Medulla oblongata (tissue), 1 donor: ENCODE results near the gene NHLRC4.
"Not testable (repeated sequence)": the region's sequence is repeated elsewhere in the genome, so short reads cannot be mapped to it uniquely, and the experiment has no call there.

ENCODE experiments used
- DNase-seq: peaks from one replicate; pipeline ENCODE4 v3.0.0-alpha.2; 2015; ENCODE audit errors: extremely low spot score

The NHLRC4 gene

DNA sequence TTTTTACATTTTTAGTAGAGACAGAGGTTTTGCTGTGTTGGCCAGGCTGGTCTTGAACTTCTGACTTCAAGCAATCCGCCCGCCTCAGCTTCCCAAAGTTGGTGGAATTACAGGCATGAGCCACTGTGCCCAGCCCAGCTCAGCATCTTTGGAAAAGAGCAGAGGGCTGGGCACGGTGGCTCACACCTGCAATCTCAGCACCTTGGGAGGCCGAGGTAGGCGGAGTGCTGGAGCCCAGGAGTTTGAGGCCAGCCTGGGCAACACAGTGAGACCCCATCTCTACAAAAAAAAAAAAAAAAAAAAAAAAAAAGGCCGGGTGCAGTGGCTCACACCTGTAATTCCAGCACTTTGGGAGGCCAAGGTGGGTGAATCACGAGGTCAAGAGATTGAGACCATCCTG, 30.9 kb downstream of the NHLRC4 start:
- DNase-seq, result not testable (repeated sequence)

DNA sequence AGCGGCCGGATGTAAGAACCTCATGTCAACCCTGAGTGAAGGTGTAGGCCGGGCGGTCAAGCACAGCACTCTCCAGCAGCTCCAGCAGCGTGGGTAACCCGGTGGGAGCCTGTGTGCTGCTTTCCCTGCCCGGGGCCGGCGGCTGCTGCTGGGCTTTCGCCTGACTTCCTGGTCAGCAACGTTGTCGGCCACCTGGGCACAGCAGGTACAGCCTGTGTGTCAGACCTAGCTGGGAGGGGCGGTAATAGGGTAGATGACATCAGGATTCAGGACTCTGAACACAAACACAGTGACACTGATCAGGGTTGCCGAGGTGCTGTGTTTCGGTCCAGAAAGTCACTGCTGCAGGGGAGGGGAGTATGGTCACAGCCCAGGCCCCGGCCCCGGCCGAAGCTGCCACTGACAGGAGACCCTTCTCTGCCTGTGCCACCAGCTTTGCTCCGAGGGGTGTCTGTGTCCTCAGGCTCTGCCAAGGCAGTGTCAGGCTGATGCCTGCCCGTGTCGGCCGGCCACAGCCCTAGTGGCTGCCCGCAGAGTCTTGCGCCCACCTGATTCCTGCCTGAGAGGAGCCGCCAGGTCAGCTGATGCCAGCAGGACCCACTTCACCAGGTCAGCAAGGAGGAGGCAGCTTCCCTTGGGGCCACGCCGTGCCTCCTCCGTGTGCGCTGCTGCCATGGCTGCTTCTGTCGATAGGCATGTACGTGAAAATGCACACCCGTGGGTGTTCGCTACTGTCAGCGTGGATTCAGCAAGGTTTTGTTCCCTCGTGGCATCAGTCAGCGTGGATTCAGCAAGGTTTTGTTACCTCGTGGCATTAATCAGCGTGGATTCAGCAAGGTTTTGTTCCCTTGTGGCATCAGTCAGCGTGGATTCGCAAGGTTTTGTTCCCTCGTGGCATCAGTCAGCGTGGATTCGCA, 32.3 kb downstream of the NHLRC4 start:
- no peak for DNase-seq

DNA sequence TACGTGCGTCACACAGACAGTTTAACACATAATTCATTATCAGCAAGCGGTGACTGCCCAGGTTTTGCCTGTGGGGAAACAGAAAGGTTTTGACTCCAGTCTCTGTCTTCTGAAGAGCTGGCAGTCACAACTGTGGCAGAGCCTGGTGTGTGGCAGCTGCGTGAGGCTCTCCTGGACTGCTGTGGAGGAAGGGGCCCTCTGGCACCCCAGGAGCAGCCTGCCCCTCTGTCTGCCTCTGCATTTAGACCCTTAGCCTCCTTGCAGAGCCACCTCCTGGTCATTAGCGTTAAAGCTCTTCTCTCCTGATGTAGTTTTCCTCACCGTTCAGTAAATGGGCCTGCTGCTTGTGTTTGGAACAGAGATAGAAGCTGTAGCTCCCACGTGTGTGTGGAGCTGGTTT, 34.0 kb downstream of the NHLRC4 start:
- no peak for DNase-seq

DNA sequence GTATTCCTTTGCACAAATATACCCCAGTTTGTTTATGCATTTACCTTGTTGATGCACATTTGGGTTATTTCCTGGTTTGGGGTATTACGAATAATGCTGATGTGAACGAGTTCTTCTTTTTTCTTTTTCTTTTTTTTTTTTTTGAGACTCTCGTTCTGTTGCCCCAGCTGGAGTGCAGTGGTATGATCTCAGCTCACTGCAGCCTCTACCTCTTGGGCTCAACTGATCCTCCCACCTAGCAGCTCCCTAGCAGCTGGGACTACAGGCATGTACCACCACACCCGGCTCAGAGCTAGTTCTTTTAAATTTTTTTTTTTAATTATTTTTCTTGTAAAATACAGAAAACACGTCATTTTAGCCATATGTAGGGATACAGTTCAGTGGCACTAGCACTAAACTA, 37.1 kb downstream of the NHLRC4 start:
- no peak for DNase-seq

DNA sequence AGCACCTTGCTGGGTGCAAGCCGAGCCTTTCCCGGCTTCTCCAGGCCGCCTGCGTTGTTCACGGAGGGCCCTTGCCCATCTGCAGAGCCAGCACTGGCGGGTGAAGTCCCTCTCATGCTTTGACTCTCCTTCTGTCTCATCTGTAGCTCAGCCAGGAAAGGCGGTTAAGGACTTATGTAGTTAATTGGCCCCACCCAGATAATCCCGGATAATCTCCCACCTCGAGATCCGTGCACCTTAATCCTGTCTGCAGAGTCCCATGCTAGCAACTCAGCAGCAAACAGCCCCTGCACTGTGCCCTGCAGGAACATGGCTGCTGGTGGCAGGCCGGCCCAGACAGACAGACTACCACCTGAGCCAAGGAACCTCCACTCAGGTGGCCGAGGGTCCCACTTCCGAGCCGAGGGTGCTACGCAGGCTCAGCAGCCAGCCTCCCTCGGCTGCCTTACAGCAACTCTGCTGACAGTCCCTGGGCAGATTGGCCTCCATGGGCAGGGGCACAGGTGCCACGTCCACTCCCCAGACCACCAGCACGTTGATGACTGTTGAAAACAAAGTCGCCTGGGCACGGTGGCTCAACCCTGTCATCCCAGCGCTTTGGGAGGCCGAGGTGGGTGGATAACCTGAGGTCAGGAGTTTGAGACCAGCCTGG, 40.0 kb downstream of the NHLRC4 start:
- DNase-seq, result no peak

DNA sequence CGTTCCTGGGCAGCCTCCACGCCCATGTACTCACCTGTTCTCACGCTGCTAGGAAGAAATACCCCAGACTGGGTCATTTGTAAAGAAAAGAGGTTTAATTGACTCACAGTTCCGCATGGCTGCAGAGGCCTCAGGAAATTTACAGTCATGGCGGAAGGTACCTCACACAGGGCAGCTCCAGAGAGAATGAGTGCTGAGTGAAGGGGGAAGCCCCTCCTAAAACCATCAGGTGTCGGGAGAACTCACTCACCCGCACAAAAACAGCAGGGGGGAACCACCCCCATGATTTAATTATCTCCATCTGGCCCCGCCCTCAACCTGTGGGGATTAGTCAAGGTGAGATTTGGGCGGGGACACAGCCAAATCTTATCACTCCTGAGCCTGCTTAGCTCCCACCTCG, 41.2 kb downstream of the NHLRC4 start:
- no peak for DNase-seq

DNA sequence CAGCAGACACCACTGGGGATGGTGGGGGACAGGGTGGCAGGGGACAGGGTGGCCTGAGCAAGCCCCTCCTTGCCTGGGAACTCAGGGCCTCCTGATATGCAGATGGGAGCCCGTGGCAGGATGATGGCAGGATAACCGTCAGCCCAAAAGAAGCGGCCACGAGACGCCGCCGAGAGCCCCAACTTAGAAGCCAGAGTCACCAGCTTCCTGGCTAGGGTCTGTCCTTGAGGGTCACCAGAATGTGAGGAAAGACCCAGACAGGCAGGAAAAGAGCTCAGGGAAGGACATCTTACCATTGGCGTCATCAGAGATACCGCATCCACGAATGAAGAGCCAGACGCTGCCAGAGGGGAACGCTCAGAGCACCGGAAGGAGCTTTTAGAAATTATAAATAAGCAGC, 42.5 kb downstream of the NHLRC4 start:
- no peak for DNase-seq

DNA sequence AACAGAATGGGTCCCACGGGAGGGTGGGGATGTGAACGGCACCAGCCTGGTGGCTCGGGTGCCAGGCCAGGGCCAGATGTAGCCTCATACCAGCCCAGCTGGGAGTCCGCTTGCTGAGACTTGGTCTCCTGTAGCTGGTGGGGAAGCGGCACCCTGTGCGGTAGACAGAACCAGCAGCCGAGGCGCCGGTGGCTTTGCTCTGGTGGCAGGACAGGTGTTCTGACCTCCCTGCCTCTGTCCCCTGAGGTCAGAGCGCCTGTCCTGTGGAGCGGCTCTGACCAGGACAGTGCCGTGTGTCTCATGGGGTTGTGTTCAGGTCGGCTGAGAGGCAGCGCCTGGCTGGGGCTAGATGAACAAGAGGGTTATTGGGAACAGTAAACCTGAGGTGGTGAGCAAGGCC, 43.2 kb downstream of the NHLRC4 start:
- DNase-seq, result no peak

DNA sequence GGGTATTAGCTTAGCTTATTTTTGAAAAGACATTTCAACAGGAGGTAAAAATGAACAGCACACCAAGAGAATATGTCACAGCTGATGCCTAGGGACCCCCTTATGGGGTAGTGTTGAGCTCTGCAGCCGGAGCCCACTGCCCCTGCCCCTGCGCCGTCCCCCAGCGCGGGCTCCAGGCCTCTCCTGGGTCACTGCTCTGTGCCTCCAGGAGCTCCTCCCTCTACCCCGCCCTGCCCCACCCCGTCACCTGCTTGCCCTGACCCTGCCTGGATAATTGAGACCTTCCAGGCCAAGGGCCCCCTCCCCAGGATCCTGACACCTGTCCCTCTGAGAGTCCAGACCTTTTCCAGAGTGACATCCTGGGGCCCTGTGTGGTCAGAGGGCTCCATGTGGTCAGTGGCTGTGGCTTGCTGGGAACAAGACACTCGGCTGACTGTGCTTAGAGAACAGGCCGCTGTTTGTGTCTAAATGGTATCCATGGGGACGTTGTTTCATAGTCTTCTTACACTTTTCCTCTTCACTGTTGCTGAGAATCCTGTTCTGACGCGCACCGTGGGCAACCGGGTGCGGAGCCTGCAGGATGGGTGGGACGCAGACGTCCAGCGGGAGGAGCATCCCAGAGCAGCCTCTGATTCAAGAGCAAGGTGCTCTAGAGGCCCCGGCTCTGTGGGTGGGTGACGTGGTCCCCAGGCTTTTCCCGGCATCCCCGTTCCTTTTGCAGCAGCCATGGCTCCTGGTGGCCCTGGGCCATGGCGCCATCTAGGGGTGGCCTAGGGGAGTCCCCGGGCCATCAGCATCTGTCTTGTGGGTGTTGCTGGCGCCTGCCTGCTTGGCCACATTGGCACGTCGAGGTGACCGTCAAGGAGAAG, 43.9 kb downstream of the NHLRC4 start:
- peak; percentile 70 for DNase-seq

DNA sequence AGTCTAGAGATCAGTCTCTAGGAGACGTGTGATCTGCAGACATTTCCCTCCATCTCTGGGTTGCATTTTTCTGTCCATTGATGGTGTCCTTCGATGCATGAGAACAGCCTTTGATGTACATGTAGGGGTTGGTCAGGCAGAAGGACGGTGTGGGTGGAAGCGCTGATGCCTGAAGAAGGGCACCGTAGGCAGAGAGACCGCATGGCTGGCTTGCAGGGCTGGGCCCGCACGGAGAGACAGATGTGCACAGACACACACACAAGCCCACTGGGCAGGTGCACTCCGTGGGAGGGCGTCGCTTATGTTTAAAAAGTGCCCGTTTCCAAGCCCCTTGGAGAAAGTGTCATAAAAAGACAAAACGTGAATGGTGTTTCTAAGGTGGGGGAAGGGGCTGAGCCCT, 48.3 kb downstream of the NHLRC4 start:
- DNase-seq, result no peak

DNA sequence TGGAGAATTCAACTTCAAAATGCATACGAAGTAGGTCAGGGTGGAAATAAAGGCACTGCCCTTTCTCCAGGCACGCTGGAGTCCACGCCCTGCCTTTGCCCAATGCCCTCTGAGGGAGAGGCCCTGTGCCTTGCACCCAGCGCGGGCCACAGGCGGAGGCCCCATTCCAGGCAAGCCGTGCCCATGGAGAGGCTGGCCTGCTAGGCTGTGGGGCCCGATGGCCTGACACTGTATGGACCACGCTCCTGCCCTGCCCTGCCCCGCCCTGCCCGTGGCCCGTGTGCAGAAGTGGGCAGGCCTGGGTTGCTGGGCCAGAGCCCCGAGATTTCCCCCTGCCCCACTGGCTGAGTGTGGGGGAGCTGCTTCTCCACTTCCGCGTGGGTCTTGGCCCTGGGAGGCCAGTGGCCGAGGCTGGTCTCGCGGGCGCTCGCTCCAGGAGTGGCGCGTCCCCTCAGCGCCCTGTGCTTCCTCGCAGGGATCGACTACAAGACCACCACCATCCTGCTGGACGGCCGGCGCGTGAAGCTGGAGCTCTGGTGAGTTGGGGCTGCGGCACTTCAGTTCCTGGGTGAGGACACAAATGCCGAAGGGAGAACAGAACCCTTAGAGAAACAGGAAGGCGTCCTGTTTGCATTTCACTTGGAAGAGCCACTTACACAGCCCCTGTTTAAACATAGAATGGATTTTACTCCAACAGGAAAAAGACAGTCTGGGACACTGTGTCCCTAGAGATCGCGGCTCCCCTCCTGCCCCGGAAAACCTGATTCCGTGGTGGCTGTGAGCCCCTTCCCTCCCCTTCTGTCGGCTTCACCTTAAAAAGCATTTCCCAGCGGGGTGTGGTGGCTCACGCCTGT, 50.2 kb downstream of the NHLRC4 start:
- no peak for DNase-seq

DNA sequence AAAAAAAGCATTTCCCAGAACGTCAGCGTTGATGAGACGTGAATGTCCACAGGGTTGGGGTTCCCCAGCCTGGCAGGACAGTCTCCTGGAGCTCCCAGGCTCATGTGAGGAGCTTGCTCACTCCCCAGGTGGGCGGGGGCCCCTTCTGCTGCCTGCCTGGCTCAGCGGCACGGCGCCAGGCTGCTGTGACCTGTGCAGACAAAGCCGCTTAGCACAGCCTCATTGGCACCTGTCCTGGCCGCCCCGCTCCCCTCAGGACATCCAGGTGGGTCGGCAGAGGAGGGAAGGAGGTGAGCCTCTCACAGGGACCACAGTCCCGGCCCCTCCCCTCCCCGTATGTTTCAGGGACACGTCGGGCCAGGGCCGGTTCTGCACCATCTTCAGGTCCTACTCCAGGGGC, 51.0 kb downstream of the NHLRC4 start:
- no peak for DNase-seq
